NCI-H2196 treated with DMSO at 0.1 percent for 48 hours (cell line): ENCODE data around the gene PDSS1.
"Not testable (repeated sequence)": the region's sequence is repeated elsewhere in the genome, so short reads cannot be mapped to it uniquely, and the experiment has no call there.

Experiments used
- DNase-seq: peaks from one replicate; lab custom pipeline; 2025; ENCODE audit not compliant: unreplicated experiment; lab: John Stamatoyannopoulos, UW

Gene PDSS1

DNA sequence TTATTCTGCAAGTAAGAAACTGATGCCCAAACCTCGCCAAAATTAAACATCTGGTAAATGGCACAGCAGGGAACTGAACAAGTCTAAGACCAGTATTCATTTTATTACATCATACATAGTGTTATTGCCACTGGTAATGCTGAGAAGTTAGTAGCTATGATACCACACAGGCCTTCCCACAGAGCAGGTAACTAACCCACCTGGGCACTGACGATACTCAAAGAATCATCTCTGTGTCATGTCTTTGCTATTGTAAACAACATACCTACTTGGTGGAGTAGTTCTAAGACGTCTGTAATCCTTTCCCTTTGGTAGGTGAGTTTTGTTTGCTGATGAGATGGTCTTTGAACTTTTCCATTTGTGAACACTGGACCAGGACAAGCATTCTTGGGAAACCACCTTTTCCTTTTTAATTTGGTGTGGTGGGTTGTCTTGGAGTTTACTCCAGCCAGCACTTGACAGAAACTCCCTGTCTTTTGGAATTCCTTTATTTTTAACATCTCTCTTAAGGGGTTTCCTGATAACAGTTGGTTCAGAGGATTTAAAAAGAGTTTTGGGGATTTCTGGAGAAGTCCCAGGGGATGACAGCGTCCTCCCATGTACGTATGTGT is 40.9 kb downstream of the PDSS1 start:
- DNase-seq: no peak

- DNase-seq: no peak
These were observed 41.6 kb downstream of the PDSS1 start for GRCh38 chr10:26739071-26739631.

DNA sequence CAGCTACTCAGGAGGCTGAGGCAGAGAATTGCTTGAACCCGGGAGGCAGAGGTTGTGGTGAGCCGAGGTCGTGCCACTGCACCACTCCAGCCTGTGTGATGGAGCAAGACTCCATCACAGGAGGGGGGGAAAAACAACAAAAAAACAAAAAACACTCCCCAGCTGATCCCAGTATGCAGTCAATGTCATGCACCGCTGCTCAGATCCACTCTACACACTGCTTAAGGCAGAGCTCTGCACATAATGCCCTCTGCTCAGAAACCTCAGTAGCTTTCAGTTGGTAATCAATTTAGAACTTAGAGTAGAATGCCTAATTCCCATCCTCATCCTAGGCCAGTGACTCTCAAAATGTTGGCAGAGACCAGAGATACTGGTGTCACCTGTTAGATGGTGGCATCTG is 43.9 kb downstream of the PDSS1 start:
- DNase-seq: no peak

DNA sequence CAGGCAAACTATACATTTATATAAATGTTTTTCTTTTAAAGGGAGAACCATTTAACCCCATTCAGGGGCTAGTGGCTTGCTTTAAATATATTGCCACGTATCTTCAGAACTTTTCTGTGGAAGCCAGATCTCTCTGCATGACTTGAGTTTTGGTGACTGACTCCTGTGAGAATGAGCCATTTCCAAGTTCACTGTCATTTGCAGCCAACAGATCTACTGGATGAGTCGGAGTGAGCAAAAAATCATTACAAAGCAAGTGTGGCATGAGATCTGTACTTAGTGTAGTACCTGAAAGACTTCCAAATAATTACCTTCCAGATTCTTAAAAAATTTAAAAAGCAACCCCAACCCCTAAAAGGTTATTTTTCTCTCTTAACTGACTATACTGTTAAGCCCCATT is 45.6 kb downstream of the PDSS1 start:
- DNase-seq: no peak

DNA sequence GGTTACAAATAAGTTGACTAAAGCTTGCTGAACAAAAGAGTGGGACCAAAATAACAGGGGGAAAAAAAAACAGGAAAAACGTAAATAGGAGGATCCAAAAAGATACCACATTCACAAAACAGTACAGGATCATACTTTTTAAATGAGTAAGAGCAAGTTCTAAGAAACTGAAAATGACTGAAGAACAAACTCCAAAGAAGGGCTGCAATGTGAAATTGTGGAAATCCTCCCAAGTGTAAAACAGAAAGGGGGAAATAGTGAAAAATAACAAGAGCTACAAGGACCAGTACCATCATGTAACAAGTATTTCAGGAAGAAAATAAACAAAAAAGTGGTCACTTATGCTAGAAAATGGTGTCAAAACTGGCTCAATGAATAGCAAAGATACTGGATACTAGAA is 46.3 kb downstream of the PDSS1 start:
- DNase-seq: no peak

DNA sequence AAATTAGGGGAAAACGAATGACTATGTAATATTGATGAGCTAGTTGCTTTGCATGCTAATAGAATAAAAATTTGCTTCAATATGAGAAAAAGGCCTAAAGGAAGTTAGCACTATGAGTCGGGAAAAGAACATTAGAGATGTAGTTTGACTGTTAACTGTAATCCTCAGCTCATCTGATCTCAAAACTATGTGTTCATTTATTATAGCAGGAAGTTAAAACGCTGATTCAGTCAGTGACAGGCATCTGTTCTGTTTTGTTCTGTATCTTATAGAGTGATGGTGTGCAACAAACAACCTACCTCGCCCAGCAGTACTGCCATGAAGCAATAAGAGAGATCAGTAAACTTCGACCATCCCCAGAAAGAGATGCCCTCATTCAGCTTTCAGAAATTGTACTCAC is 48.6 kb downstream of the PDSS1 start:
- no peak for DNase-seq

- no peak for DNase-seq
These were observed 58.0 kb downstream of the PDSS1 start for GRCh38 chr10:26755443-26755903.

DNA sequence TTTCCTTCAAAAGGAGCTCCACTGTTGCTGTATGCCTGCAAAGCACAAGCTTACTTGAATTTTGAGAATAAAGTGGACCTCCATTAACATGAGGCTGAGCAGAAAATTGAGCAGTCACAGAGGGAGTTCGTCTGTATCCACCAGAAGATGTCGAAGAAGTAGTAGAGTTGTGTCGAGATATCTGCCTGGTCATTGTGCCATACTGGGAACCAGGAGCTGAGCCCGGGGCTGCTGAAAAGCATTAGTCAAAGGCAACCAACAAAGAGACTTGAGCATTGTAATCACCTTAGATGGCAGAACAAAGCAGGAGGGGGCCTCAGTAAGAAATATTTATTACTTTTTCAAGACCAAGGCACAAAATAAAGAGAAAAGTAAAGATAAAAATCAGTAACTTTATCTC is 61.5 kb downstream of the PDSS1 start:
- no peak for DNase-seq

DNA sequence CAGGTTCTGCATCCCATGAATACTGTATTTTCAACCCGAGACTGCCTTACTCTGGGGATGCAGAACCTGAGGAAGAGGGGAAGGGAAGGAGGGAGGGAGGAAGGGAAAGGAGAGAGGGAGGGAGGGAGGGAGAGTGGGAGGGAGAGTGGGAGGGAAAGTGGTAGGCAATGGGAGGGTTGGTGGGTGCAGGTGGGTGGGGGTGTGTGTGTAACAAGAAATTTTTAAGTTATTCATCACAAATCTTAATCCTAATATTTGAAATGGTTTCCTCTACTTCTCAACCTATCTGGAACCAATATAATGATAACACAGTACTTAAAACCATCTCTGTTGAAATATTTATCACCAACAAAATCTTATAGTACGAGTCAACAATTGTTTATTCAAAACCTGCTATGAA is 68.0 kb downstream of the PDSS1 start:
- no peak for DNase-seq

- DNase-seq: no peak
These were observed 72.6 kb downstream of the PDSS1 start for GRCh38 chr10:26770069-26770468.

DNA sequence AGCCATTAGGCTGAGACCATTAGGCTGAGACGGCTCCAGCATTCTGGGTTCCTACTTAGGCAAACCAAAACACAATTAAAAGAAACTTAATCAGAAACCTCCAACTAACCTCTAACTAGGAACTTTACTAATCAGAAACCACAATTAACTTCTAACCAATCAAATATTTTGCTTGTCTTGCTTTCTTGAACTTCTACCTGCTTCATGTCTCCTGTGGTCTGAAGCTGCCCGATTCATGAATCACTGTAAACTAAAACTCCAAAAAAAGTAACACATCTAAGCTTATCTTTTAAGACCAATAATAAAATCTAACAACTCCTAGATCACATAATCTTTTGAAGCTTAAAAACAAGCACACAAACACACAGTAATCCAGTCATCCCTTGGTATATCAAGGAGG is 76.1 kb downstream of the PDSS1 start:
- DNase-seq: no peak

GRCh38 chr10:26776258-26776657 is 78.8 kb downstream of the PDSS1 start:
- no peak for DNase-seq

GRCh38 chr10:26777686-26778085 is 80.2 kb downstream of the PDSS1 start:
- no peak for DNase-seq

GRCh38 chr10:26779176-26779860 is 81.8 kb downstream of the PDSS1 start:
- no peak for DNase-seq

DNA sequence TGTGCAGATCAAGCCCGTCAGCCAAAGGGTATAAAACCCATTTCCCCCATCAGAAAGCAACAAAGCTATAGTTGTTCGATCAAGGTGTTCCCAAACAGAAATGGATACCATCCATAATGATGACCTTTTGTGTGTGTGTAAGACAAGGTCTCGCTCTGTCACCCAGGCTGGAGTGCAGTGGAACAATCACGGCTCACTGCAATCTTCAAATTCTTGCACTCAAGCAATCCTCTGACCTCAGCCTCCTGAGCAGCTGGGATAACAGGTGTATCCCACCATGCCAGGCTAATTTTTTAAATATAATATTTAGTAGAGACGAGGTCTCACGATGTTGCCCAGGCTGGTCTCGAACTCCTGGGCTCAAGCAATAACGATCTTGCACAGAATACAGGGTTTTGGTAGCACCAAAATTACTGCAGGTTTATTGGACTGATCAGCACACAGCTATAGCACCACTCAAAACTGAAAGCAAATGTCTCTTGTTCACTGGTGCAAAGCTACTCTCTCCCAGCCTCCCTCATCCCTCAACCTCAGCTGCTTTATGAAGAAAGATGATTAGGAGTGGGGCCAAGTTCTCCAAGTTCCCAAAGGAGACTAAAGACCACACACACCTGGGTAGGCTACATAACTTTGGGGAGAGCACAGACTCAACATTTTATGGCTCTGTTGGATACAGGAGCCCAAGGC is 82.7 kb downstream of the PDSS1 start:
- no peak for DNase-seq

DNA sequence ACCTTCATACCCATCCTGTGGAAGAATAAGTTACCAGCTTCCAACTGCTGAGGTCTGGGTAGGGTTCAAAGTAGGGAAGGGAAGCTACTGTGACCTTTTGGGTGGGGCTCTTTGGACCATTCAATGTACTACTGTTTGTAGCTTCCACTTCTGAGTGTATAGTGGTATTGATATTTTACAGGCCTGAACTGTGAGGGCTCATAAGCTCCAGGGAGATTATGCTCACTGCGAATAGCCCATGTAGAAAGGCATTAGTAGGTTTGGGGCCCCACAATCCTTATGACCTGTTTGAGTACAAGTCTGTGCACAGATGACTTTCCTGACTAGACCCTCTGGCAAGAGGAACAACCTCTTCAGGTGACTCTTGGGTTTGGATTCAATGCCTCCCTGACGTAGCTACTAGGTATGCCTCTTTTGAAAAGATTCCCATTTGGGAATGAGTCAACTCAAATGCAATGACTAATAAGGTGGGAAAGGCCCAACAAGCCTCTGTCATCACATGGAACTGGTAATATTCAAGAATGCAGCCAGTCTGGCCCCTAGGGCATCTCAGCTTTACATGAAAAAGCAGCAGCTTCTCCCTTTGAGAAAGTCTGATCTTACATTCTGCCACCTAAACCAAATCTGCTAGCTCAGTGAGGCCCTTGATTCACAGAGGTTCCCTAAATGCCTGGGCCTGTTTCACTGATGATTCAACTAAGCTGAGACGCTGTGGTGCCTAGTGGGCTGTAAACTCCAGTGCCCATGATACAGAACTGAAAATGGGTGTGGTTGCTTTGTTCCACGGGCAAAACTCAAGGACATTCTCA is 83.5 kb downstream of the PDSS1 start:
- DNase-seq: no peak

- no peak for DNase-seq
These were observed 84.3 kb downstream of the PDSS1 start for GRCh38 chr10:26781797-26782196.

DNA sequence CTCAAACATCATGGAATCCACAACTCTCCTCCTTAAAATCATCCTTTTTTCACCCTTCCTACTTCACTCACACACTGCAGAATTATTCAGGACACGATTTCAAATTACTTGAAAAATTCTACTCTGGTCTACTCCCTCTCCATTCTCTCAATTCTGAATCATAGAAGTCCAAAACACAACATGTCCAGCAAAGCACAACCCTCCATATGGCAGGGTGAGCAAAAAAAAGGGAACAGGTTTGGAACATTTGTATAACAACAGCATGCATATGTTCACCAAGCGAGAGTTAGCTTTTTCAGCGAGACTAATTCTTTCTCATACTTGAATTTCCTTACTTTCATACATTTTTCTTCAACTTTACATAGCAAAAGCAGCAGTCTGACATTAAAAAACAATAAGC is 89.9 kb downstream of the PDSS1 start:
- DNase-seq: no peak

- not testable (repeated sequence) for DNase-seq
These were observed 92.3 kb downstream of the PDSS1 start for GRCh38 chr10:26789779-26790178.

- DNase-seq: no peak
These were observed 92.9 kb downstream of the PDSS1 start for GRCh38 chr10:26790221-26790995.
